Fibroblast of pulmonary artery (primary cell): ENCODE data around the gene TUBA4B.

Source experiments
- DNase-seq: peaks from one replicate; pipeline ENCODE4 v3.0.0-alpha.2; 2010; ENCODE audit warnings: low read depth
- H3K4me3 ChIP-seq: replicated peaks from 2 replicates; pipeline ENCODE4 v1.5.1; 2011; ENCODE audit warnings: low read depth, mild to moderate bottlenecking, control low read depth, low read length, moderate library complexity
- TF ChIP-seq, protein P1 (sequence below): IDR thresholded peaks from 2 replicates; pipeline ENCODE4 v1.5.1; 2011; ENCODE audit warnings: mild to moderate bottlenecking, control low read depth, low read length, inconsistent platforms; ENCODE audit errors: missing control alignments

The TUBA4B gene

DNA sequence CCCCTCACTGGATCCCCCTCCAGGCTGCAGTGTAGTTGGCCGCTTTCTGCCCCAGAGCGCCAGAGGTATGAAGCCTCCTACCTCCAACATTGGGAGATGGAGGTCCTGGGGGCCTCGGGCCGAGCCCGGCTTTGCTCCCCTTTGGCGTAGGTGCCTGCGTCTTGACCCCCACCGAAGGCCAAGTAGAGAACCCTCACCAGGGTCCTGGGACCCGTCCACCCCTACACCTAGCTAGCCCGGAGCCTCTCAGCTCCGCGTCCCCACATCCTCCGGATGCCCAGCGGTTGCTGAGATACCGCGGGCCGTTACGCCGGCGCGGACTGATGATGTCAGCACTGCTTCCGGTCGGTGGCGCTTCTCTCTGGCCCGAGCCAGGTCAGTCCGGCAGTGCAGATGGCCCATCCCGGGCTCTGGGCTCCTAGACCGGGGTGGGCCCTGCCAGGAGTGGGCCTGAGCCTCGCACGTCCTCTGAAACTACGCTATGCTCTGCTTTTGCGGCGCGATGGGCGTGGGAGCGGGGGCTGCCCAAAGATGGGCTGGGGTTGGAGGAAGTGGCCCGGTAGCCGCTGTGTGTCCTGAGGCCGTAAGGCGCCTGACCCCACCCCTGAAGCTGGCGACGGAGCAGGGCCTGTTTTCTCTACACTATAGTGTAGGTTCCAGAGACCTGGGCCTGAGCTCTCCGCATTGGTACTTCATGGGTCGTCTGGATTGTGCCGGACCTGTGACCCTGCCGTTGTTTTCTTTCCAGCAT is 7.7 kb upstream of the TUBA4B start, which contains the start of the genes GLB1L and STK16:
Gene GLB1L (minus strand): TSS at position 297 of the 751 bp plus-strand sequence. CDS start 1,871 bp downstream, outside the sequence.
Gene STK16 (plus strand): TSS at position 332 of the 751 bp plus-strand sequence. CDS start 521 bp downstream, outside the sequence.
- DNase-seq: peak; percentile 95
- TF ChIP-seq, protein P1, sequence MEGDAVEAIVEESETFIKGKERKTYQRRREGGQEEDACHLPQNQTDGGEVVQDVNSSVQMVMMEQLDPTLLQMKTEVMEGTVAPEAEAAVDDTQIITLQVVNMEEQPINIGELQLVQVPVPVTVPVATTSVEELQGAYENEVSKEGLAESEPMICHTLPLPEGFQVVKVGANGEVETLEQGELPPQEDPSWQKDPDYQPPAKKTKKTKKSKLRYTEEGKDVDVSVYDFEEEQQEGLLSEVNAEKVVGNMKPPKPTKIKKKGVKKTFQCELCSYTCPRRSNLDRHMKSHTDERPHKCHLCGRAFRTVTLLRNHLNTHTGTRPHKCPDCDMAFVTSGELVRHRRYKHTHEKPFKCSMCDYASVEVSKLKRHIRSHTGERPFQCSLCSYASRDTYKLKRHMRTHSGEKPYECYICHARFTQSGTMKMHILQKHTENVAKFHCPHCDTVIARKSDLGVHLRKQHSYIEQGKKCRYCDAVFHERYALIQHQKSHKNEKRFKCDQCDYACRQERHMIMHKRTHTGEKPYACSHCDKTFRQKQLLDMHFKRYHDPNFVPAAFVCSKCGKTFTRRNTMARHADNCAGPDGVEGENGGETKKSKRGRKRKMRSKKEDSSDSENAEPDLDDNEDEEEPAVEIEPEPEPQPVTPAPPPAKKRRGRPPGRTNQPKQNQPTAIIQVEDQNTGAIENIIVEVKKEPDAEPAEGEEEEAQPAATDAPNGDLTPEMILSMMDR: no peak
- peak within 1 kb of the TSS; percentile 93 for H3K4me3 ChIP-seq

DNA sequence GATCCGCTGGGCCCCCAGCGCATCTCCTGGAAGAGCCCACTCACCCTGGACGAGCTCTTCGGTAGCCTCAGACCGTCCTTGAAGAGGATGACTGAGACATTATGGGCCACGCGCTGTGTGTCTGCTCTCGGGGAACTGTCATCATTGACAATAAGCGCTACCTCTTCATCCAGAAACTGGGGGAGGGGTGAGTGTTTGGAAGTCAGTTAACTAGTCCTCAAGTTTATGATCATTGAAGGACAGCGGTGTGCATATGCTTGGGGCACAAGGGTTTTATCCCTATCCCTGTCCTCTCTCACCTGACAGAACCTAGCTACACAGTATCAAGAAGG is 7.2 kb upstream of the TUBA4B start:
- TF ChIP-seq, protein P1: no peak
- peak overlapping the region; percentile 93 for H3K4me3 ChIP-seq
- DNase-seq: no peak

DNA sequence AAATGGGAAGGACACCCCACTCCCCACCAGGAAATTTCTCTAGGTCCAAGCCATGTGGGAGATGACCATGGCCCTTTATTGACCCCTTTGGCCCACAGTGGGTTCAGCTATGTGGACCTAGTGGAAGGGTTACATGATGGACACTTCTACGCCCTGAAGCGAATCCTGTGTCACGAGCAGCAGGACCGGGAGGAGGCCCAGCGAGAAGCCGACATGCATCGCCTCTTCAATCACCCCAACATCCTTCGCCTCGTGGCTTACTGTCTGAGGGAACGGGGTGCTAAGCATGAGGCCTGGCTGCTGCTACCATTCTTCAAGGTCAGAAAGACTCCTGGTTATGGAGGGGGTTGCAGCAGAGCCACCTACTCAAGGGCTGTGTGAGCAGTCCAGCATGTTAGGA is 6.5 kb upstream of the TUBA4B start:
- DNase-seq: no peak
- TF ChIP-seq, protein P1: no peak
- H3K4me3 ChIP-seq: peak overlapping the region; percentile 93

DNA sequence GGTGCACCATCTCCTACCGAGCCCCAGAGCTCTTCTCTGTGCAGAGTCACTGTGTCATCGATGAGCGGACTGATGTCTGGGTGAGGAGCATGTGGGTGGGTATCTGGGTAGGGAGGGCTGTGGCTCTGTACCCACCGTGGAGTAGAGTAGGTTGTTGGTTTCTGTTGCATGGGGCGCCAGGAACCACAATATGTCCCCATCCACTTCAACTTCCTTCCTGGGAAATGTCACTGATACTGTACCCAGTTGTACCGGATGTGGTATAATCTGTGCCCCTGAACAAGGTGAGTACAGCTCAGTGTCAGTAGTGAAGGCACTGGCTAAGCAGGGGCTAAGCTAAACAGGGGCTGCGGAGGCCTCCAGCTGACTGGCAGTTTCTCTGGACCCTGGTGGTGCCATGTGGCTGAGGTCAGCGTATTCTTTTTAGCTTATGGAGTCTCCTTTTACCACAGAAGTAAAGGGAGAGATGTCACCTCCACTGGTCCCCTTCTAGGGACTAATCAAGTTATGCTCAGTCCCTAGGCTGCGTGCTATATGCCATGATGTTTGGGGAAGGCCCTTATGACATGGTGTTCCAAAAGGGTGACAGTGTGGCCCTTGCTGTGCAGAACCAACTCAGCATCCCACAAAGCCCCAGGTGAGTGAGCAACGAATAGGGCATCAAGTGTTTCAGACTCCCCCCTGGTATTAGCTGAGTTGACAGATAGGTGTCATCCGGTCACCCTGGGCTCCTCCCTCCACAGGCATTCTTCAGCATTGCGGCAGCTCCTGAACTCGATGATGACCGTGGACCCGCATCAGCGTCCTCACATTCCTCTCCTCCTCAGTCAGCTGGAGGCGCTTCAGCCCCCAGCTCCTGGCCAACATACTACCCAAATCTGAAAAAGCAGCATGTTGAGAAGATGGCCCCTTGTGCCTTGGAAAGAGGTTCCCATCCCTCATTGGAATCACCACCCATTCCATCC is 5.1 kb upstream of the TUBA4B start:
- H3K4me3 ChIP-seq: no peak overlapping the region
- TF ChIP-seq, protein P1: no peak
- DNase-seq: no peak

DNA sequence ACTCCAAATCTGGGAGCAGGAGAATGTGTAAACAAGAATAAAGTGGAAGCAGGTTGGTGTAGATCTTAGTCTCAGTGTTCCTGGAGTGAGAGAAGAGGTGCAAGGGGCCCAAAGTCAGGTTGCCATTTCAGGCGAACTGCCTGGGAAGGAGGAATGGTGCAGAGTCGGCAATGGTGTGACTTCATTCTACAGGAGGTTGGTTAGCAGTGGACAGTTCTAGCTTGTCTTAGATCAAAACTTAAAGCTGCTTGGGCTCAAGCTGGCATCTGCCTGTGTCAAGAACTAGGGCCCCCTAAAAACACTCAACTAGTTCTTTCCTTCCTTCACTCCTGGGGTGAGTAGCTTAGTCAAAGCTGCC is 4.2 kb upstream of the TUBA4B start:
- no peak for DNase-seq
- peak overlapping the region; percentile 17 for H3K4me3 ChIP-seq
- TF ChIP-seq, protein P1: no peak

DNA sequence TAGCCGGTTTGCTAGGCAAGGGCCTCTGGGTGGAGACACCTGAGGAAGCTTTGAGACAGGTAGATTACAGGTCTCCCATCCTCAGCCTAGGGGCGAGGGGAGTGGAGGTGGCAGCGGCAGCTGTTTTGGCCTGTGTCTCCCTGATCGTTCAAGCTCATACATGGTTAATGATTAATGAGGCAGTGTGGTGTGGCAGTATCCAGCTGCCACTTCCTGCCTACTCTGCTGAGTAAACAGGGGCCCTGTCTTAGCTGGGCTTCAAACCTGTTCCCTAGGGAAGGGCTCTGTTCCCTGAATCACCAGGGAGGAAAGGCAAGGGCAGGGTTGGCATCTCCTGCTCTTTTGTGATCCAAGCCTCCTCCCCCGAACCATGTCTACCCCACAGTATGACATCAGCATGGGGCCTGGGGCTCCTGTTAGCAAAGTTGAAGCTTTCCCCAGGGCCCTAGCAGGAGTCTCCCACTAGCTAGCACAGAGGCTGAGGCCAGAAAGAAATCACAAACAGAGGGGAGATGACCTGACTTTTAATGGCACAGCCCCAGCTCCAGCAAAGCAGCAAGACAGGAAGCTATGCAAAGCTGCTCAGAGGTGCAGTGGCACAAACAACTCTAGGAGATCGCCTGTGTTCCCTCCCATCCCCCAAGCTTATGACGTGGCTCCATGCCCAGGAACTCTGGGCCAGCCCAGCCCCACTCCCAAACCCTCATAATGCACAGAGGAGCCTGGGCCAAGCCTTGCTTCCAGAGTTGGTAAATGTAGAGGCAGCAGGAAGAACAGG is 3.7 kb upstream of the TUBA4B start:
- H3K4me3 ChIP-seq: peak overlapping the region; percentile 17
- peak; percentile 95 for DNase-seq
- TF ChIP-seq, protein P1: no peak
